K562 (cell line): ENCODE measurements around the gene MFSD6. TPM values are rescaled to one million over a fixed set of nuclear protein-coding genes. Genes with fewer than 3 reads are reported as not detected.

Experiments used
- ATAC-seq: fragments of 200-7000 bp; cut with Tn5 transposase; 3 replicates; pipeline ENCODE4 v1.9.1; 2020; ENCODE audit warnings: moderate library complexity
- BruUV-seq: library from RNA; stranded (reverse); fragments of 400-500 nt; replicated peaks from 2 replicates; lab custom pipeline; 2021; lab: Mats Ljungman, UMichigan
- CTCF ChIA-PET: fragments of 300-600 bp; formaldehyde crosslinking; extraction: SDS; loops from one replicate; lab custom pipeline; 2021; ENCODE audit warnings: low intra/inter-chr PET ratio; lab: Yijun Ruan, JAX
- POLR2A ChIA-PET: fragments of 300-600, 350-650 bp; sonication (Branson Sonifier 250); formaldehyde crosslinking; extraction: SDS; loops from one replicate; lab custom pipeline; 2021; ENCODE audit warnings: antibody characterized with exemption, inconsistent platforms; lab: Yijun Ruan, JAX
- DNase-seq, 4 experiments: peaks; one replicate each; pipeline versions ENCODE4 v3.0.0 to v3.0.0-alpha.2; 2011 to 2018; ENCODE audit warnings: low spot score in 3 of 4, mixed read lengths in 3 of 4; ENCODE audit errors: extremely low read depth in 1 of 4
- FAIRE-seq: peaks from 2 replicates; lab custom pipeline; 2011; peaks lifted over from hg19 to GRCh38; lab: Jason Lieb, UNC
- H2AFZ ChIP-seq: 2 replicates; pipeline ENCODE4 v1.6.0; 2011; ENCODE audit warnings: low read depth, low read length, control low read depth, inconsistent platforms
- H3K27ac ChIP-seq: fragments of 200-600 bp; 3 replicates; pipeline ENCODE4 v1.8.0; 2011; ENCODE audit warnings: low read depth, mild to moderate bottlenecking, control low read depth, inconsistent platforms, low read length, moderate library complexity, mixed read lengths; ENCODE audit errors: extremely low read depth
- H3K27me3 ChIP-seq, 2 experiments: fragments of 300-600 bp in 1 of 2; 2 replicates in 1 of 2; 3 replicates in 1 of 2; pipeline versions ENCODE4 v1.6.0 to v1.8.0; 2011; ENCODE audit warnings: inconsistent platforms in 2 of 2, low read length in 2 of 2, mild to moderate bottlenecking in 1 of 2, mixed read lengths in 1 of 2, moderate library complexity in 1 of 2; ENCODE audit not compliant: control insufficient read depth in 2 of 2, insufficient read depth in 2 of 2
- H3K36me3 ChIP-seq: fragments of 300-600 bp; 3 replicates; pipeline ENCODE4 v1.8.0; 2011; ENCODE audit warnings: mild to moderate bottlenecking, low read length, inconsistent platforms; ENCODE audit not compliant: control insufficient read depth, insufficient read depth
- H3K4me1 ChIP-seq, 2 experiments: fragments of 200-600 bp in 1 of 2; replicated peaks in 1 of 2; 2 replicates in 1 of 2; 3 replicates in 1 of 2; pipeline versions ENCODE4 v1.5.1 to v1.8.0; 2011; ENCODE audit warnings: inconsistent platforms in 2 of 2, low read length in 2 of 2, mild to moderate bottlenecking in 1 of 2, mixed read lengths in 1 of 2, moderate library complexity in 1 of 2; ENCODE audit not compliant: control insufficient read depth in 2 of 2, insufficient read depth in 2 of 2
- H3K4me2 ChIP-seq: 2 replicates; pipeline ENCODE4 v1.6.1; 2011; ENCODE audit warnings: low read length, control low read depth, inconsistent platforms, mixed read lengths; ENCODE audit not compliant: insufficient read depth
- H3K4me3 ChIP-seq: fragments of 200-600 bp; sonication (generic), shearing (Covaris generic); 2 replicates; pipeline ENCODE4 v1.5.1; 2016; ENCODE audit warnings: control low read depth, inconsistent platforms
- H3K79me2 ChIP-seq: fragments of 200-600 bp; 3 replicates; pipeline ENCODE4 v1.8.0; 2011; ENCODE audit warnings: low read length, inconsistent platforms; ENCODE audit not compliant: control insufficient read depth, insufficient read depth
- H3K9ac ChIP-seq, 2 experiments: 2 replicates each; pipeline versions ENCODE4 v1.6.0 to v1.6.1; 2011; ENCODE audit warnings: low read depth in 2 of 2, low read length in 2 of 2, control low read depth in 1 of 2, inconsistent platforms in 1 of 2, mild to moderate bottlenecking in 1 of 2, mixed read lengths in 1 of 2; ENCODE audit not compliant: insufficient read depth in 1 of 2
- H3K9me1 ChIP-seq: one replicate; pipeline ENCODE4 v1.6.0; 2011; ENCODE audit warnings: inconsistent platforms, mild to moderate bottlenecking, low read length, moderate library complexity; ENCODE audit not compliant: control insufficient read depth, insufficient read depth
- H3K9me3 ChIP-seq: replicated peaks from 2 replicates; pipeline ENCODE4 v1.5.1; 2011; ENCODE audit warnings: low read depth, low read length, inconsistent platforms; ENCODE audit not compliant: control insufficient read depth, insufficient read depth
- H4K20me1 ChIP-seq: replicated peaks from 2 replicates; pipeline ENCODE4 v1.6.1; 2011; ENCODE audit warnings: low read length, inconsistent platforms, mixed read lengths; ENCODE audit not compliant: control insufficient read depth, insufficient read depth
- AFF4 ChIP-seq: sonication (generic); formaldehyde crosslinking; IDR thresholded peaks from 2 replicates; pipeline ENCODE4 v1.8.0; 2023; ENCODE audit warnings: mild to moderate bottlenecking, missing genetic modification reagents
- BCOR ChIP-seq: fragments of 450-650 bp; IDR thresholded peaks from 2 replicates; pipeline ENCODE4 v1.6.1; 2016
- E2F6 ChIP-seq, 2 experiments: IDR thresholded peaks; 2 replicates each; pipeline ENCODE4 v1.6.1; 2011; ENCODE audit warnings: borderline replicate concordance in 1 of 2, control low read depth in 1 of 2, low read depth in 1 of 2, low read length in 1 of 2, mild to moderate bottlenecking in 1 of 2, mixed read lengths in 1 of 2, moderate library complexity in 1 of 2; ENCODE audit not compliant: insufficient read depth in 1 of 2, insufficient read length in 1 of 2, poor library complexity in 1 of 2, severe bottlenecking in 1 of 2; ENCODE audit errors: extremely low read depth in 1 of 2
- ETV1 ChIP-seq: fragments of 450-650 bp; conservative IDR thresholded peaks from 2 replicates; pipeline ENCODE4 v1.6.1; 2016; ENCODE audit warnings: missing genetic modification characterization, control low read depth, low read depth, missing compliant biosample characterization
- FUS ChIP-seq: fragments of 200-400 bp; formaldehyde crosslinking; optimal IDR thresholded peaks from 2 replicates; pipeline ENCODE3; 2017; ENCODE audit warnings: low read depth, low read length
- GTF2E2 ChIP-seq: fragments of 200-800 bp; sonication (Bioruptor generic); IDR thresholded peaks from 2 replicates; pipeline ENCODE4 v1.6.1; 2016; ENCODE audit warnings: missing genetic modification characterization, missing compliant biosample characterization
- HEY1 ChIP-seq: fragments of 250-450 bp; sonication (Bioruptor Pico); IDR thresholded peaks from 2 replicates; pipeline ENCODE4 v1.5.0; 2020; ENCODE audit warnings: mild to moderate bottlenecking, moderate library complexity, borderline replicate concordance
- MAFF ChIP-seq: IDR thresholded peaks from 2 replicates; pipeline ENCODE4 v1.6.1; 2012; ENCODE audit warnings: low read length, improper control_type of control experiment
- NUFIP1 ChIP-seq: fragments of 450-650 bp; IDR thresholded peaks from 2 replicates; pipeline ENCODE4 v1.6.1; 2018; ENCODE audit not compliant: partially characterized antibody
- SRSF7 ChIP-seq: fragments of 200-400 bp; formaldehyde crosslinking; optimal IDR thresholded peaks from 2 replicates; pipeline ENCODE3; 2017; ENCODE audit warnings: mild to moderate bottlenecking, low read depth, low read length
- ZNF134 ChIP-seq: fragments of 250-450 bp; sonication (Bioruptor Pico); conservative IDR thresholded peaks from 2 replicates; pipeline ENCODE4 v1.4.0; 2020
- ZNF224 ChIP-seq: sonication (generic); formaldehyde crosslinking; IDR thresholded peaks from 2 replicates; pipeline ENCODE4 v1.8.0; 2022; ENCODE audit warnings: mild to moderate bottlenecking, missing genetic modification reagents
- ZNF696 ChIP-seq: fragments of 250-450 bp; sonication (Bioruptor Pico); conservative IDR thresholded peaks from 2 replicates; pipeline ENCODE4 v1.4.0; 2020; ENCODE audit warnings: mild to moderate bottlenecking, moderate library complexity
- WGBS: fragments of 100-300 bp; shearing (Covaris generic); methylation state at CpG from one replicate; pipeline ENCODE4 v1.1.6; 2016; ENCODE audit warnings: low coverage, mixed read lengths; ENCODE audit not compliant: insufficient coverage; ENCODE audit errors: missing lambda C conversion rate; 5-methylcytosine and 5-hydroxymethylcytosine counted together
- in situ Hi-C: fragments of 300-500 bp; cut with MboI; formaldehyde crosslinking; loops from 4 replicates; pipeline ENCODE4 v1.15.0; 2018; ENCODE audit warnings: inconsistent platforms, mixed read lengths
- intact Hi-C: fragments of 100-400 bp; cut with micrococcal nuclease; formaldehyde crosslinking; loops from 2 replicates; pipeline ENCODE4 v1.14.2; 2022
- polyA plus RNA-seq, 8 experiments: library from polyadenylated mRNA; depleted of rRNA in 4 of 8; stranded (reverse) in 5 of 8; unstranded in 3 of 8; fragments of >200 nt; fragmentation: Nextera tagmentation in 2 of 8; fragmentation: Illumina TruSeq in 1 of 8; extraction: Ambion mirVana in 2 of 8; extraction: Trizol in 1 of 8; gene quantifications; 2 replicates each; pipeline versions ENCODE4 v1.2.1 to v1.2.3, GENCODE V29; 2011 to 2014; ENCODE audit warnings: inconsistent platforms in 1 of 8, missing spikeins in 1 of 8
- total RNA-seq, 7 experiments: library from RNA; depleted of rRNA in 6 of 7; stranded (reverse); fragments of >200 nt in 6 of 7; fragmentation: Illumina TruSeq in 2 of 7; extraction: Trizol in 2 of 7; gene quantifications; 2 replicates each; pipeline versions ENCODE4 v1.2.1 to v1.2.3, GENCODE V29; 2011 to 2021; ENCODE audit warnings: low replicate concordance in 1 of 7

Gene MFSD6
- total and polyA plus RNA-seq, 9 of the 15 experiments (the other 6 are each of a cell fraction or from before 2014, with no cell fraction given) = 1.1 to 7.9 (median 4.4) TPM

- intact Hi-C loops (loop anchor here (5.0 kb wide), 1 partner anchor 419 kb away; no protein-coding TSS in a partner anchor), in situ Hi-C loops (loop anchor here (10.0 kb wide), 1 partner anchor 422 kb away; no protein-coding TSS in a partner anchor)
- FAIRE-seq = peak; percentile 78
- H3K9ac ChIP-seq = no peak overlapping the region
- ChIA-PET POLR2A (interaction anchor here (1.1 kb wide), 1 partner anchor 187 kb away, joined by 3 read pairs; the partner anchor contains the start of gene HIBCH), CTCF (interaction anchor here (1.1 kb wide), 1 partner anchor 418 kb away, joined by 3 read pairs; no protein-coding TSS in a partner anchor)
- no peak overlapping the region for H3K4me2 ChIP-seq
- no peak overlapping the region for H2AFZ ChIP-seq
- no peak for ATAC-seq
- DNase-seq = no peak
- H3K79me2 ChIP-seq = no peaks in the 10 kb centered on the region
- no peaks in the 10 kb centered on the region; a peak in 2 of 5 replicates for H3K4me1 ChIP-seq
- H3K27me3 ChIP-seq = no peaks in the 10 kb centered on the region
- H3K9me3 ChIP-seq = no peaks in the 10 kb centered on the region
- H3K9me1 ChIP-seq = no peaks in the 10 kb centered on the region
- BruUV-seq = no TSS peak
- no peaks in the 10 kb centered on the region; the same call in 2 of the 3 replicates for H3K36me3 ChIP-seq
- no peak for TF ChIP-seq ZNF134 (CRISPR knock-in tag)
- TF ChIP-seq ZNF224 (CRISPR knock-in tag) = no peak
- no peak for TF ChIP-seq ZNF696 (CRISPR knock-in tag)
- no peak for TF ChIP-seq MAFF
- no peak for TF ChIP-seq ETV1 (tag)
- no peak for TF ChIP-seq AFF4
- no peak for TF ChIP-seq HEY1 (CRISPR knock-in tag)
- no peak for TF ChIP-seq E2F6 (IDR thresholded peaks at IDR 0.05; ENCODE audit: borderline replicate concordance in 1 of 2, extremely low read depth in 1 of 2, insufficient read depth in 1 of 2, insufficient read length in 1 of 2, low read depth in 1 of 2, low read length in 1 of 2, poor library complexity in 1 of 2, severe bottlenecking in 1 of 2)
- no peak for TF ChIP-seq SRSF7
- no peak for TF ChIP-seq NUFIP1
- TF ChIP-seq GTF2E2 (tag) = no peak
- TF ChIP-seq FUS = no peak
- TF ChIP-seq BCOR = no peak
- 12% methylated on average over 2 of the region's 2 CpGs for WGBS
- no peaks in the 10 kb centered on the region for H4K20me1 ChIP-seq
- no peak overlapping the region for H3K4me3 ChIP-seq
- no peak overlapping the region for H3K27ac ChIP-seq
Measured at GRCh38 chr2:190506666-190507065, 98.5 kb downstream of the MFSD6 start.
